Ectodermal cell (in vitro differentiated cells): ENCODE results near the gene BMPR2.
"Not testable (repeated sequence)": the region's sequence is repeated elsewhere in the genome, so short reads cannot be mapped to it uniquely, and the experiment has no call there.

ENCODE experiments used
- H3K27ac ChIP-seq: 2 replicates; pipeline ENCODE4 v1.7.0; 2013; ENCODE audit warnings: mild to moderate bottlenecking, low read depth, low read length; ENCODE audit not compliant: insufficient read depth, poor library complexity, severe bottlenecking
- H3K27me3 ChIP-seq: 2 replicates; pipeline ENCODE4 v1.7.0; 2013; ENCODE audit warnings: mild to moderate bottlenecking, low read length; ENCODE audit not compliant: insufficient read depth, control insufficient read depth, poor library complexity, severe bottlenecking
- H3K36me3 ChIP-seq: one replicate; pipeline ENCODE4 v1.7.0; 2013; ENCODE audit warnings: low read length; ENCODE audit not compliant: control insufficient read depth, insufficient read depth
- H3K4me1 ChIP-seq: one replicate; pipeline ENCODE4 v1.7.0; 2013; ENCODE audit warnings: low read length; ENCODE audit not compliant: control insufficient read depth, insufficient read depth
- H3K4me3 ChIP-seq: 2 replicates; pipeline ENCODE4 v1.7.0; 2013; ENCODE audit warnings: low read depth, low read length, control low read depth; ENCODE audit not compliant: insufficient read depth
- H3K9me3 ChIP-seq: 2 replicates; pipeline ENCODE4 v1.7.0; 2013; ENCODE audit warnings: mild to moderate bottlenecking, low read length, moderate library complexity; ENCODE audit not compliant: control insufficient read depth
- WGBS, 2 experiments: methylation state at CpG; one replicate each; pipeline ENCODE4 v1.1.7; 2013; ENCODE audit warnings: missing lambda C conversion rate in 2 of 2; 5-methylcytosine and 5-hydroxymethylcytosine counted together

The BMPR2 gene

GRCh38 chr2:202577250-202578183 lies 201.4 kb downstream of the BMPR2 start:
- Histone ChIP-seq H3K9me3 (no peaks in the 10 kb centered on the region), H3K4me3 (no peak overlapping the region), H3K27me3 (no peaks in the 10 kb centered on the region), H3K36me3 (no peaks in the 10 kb centered on the region), H3K27ac (peak overlapping the region; percentile 3), H3K4me1 (no peaks in the 10 kb centered on the region)
- 89 to 91% methylated on average over 9 of the region's 10 CpGs for WGBS, 2 experiments

GRCh38 chr2:202582846-202583245 lies 206.7 kb downstream of the BMPR2 start:
- not testable (repeated sequence) for H3K27me3 ChIP-seq, H3K4me3 ChIP-seq, H3K27ac ChIP-seq, H3K9me3 ChIP-seq, H3K36me3 ChIP-seq, H3K4me1 ChIP-seq
- WGBS, 2 experiments: 91 to 94% methylated on average over 6 to 7 of the region's 7 CpGs

GRCh38 chr2:202583709-202584219 lies 207.6 kb downstream of the BMPR2 start:
- Histone ChIP-seq H3K4me1 (no peaks in the 10 kb centered on the region), H3K9me3 (no peaks in the 10 kb centered on the region), H3K27ac (no peak overlapping the region), H3K4me3 (no peak overlapping the region), H3K36me3 (no peaks in the 10 kb centered on the region), H3K27me3 (no peaks in the 10 kb centered on the region)
- WGBS, 2 experiments: 91 to 94% methylated on average over 2 of the region's 2 CpGs

- no peaks in the 10 kb centered on the region for H3K27me3 ChIP-seq
- no peaks in the 10 kb centered on the region for H3K9me3 ChIP-seq
- no peak overlapping the region for H3K4me3 ChIP-seq
- H3K4me1 ChIP-seq: no peaks in the 10 kb centered on the region
- no peaks in the 10 kb centered on the region for H3K36me3 ChIP-seq
- WGBS, 2 experiments: 41 to 45% methylated on average over 16 to 17 of the region's 17 CpGs
- no peak overlapping the region for H3K27ac ChIP-seq
Observed at GRCh38 chr2:202588647-202589581, 212.8 kb downstream of the BMPR2 start.

- Histone ChIP-seq H3K9me3 (no peaks in the 10 kb centered on the region), H3K27ac (no peak overlapping the region), H3K36me3 (no peaks in the 10 kb centered on the region), H3K4me3 (no peak overlapping the region), H3K4me1 (no peaks in the 10 kb centered on the region), H3K27me3 (no peaks in the 10 kb centered on the region)
- 86 to 88% methylated on average over 4 of the region's 4 CpGs for WGBS, 2 experiments
Observed at GRCh38 chr2:202589582-202589949, 213.4 kb downstream of the BMPR2 start.

- Histone ChIP-seq H3K27ac (no peak overlapping the region), H3K27me3 (no peaks in the 10 kb centered on the region), H3K36me3 (no peaks in the 10 kb centered on the region), H3K4me1 (no peaks in the 10 kb centered on the region), H3K4me3 (no peak overlapping the region), H3K9me3 (no peaks in the 10 kb centered on the region)
- 88 to 97% methylated on average over 2 of the region's 2 CpGs for WGBS, 2 experiments
Observed at GRCh38 chr2:202592566-202592965, 216.4 kb downstream of the BMPR2 start.

- WGBS, 2 experiments: 95 to 99% methylated on average over 2 of the region's 2 CpGs
- Histone ChIP-seq H3K9me3 (no peaks in the 10 kb centered on the region), H3K27me3 (no peaks in the 10 kb centered on the region), H3K4me1 (no peaks in the 10 kb centered on the region), H3K4me3 (no peak overlapping the region), H3K27ac (no peak overlapping the region), H3K36me3 (no peaks in the 10 kb centered on the region)
Observed at GRCh38 chr2:202599105-202599504, 223.0 kb downstream of the BMPR2 start.

GRCh38 chr2:202599911-202600310 lies 223.8 kb downstream of the BMPR2 start:
- Histone ChIP-seq H3K4me3 (no peak overlapping the region), H3K27me3 (no peaks in the 10 kb centered on the region), H3K4me1 (no peaks in the 10 kb centered on the region), H3K27ac (no peak overlapping the region), H3K9me3 (no peaks in the 10 kb centered on the region), H3K36me3 (no peaks in the 10 kb centered on the region)
- 93 to 97% methylated on average over 4 of the region's 4 CpGs for WGBS, 2 experiments

- H3K27ac ChIP-seq: no peak overlapping the region
- no peaks in the 10 kb centered on the region for H3K27me3 ChIP-seq
- H3K36me3 ChIP-seq: no peaks in the 10 kb centered on the region
- H3K9me3 ChIP-seq: no peaks in the 10 kb centered on the region
- no peak overlapping the region for H3K4me3 ChIP-seq
- WGBS, 2 experiments: 95 to 98% methylated on average over 4 of the region's 4 CpGs
- peaks cover 2% of the 10 kb centered on the region for H3K4me1 ChIP-seq
Observed at GRCh38 chr2:202604699-202605098, 228.6 kb downstream of the BMPR2 start.

GRCh38 chr2:202605174-202605573 lies 229.0 kb downstream of the BMPR2 start:
- whole genome bisulfite sequencing, 2 experiments: 100% methylated on average over 1 of the region's 1 CpG; no CpG with 5 or more reads in 1 of the 2 experiments
- H3K4me1 ChIP-seq: peaks cover 7% of the 10 kb centered on the region
- no peaks in the 10 kb centered on the region for H3K27me3 ChIP-seq
- H3K36me3 ChIP-seq: no peaks in the 10 kb centered on the region
- H3K27ac ChIP-seq: no peak overlapping the region
- H3K9me3 ChIP-seq: no peaks in the 10 kb centered on the region
- H3K4me3 ChIP-seq: no peak overlapping the region
